CD4-positive, alpha-beta T cell treated with Interleukin-15 for 1 hour (primary cell): ENCODE results near the gene SUV39H2.
A peak's percentile ranks its signal among the peaks of the same experiment; 100 is the strongest.
"Not testable (repeated sequence)": the region's sequence is repeated elsewhere in the genome, so short reads cannot be mapped to it uniquely, and the experiment has no call there.

Experiments
- DNase-seq: peaks from one replicate; pipeline ENCODE4 v3.0.0-alpha.2; 2020

SUV39H2 gene

DNA sequence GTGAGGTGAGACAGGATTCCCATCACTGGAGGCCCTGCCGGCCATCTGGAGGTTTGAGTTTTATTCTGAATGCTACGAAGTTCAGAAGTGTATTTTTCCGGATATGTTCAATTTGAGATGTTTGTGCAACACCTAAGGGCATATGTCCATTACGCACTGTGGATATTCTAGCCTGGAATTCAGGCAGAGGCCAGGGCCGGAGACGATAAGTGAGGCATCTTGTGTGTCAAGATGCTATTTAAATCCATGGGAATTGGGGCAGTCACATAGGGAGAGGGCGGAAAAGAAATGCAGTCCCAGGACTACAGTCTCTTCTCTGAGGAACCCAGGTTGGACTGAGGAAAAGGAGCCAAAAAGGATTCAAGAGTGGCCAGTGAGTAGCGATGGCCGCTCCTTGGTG, 1.9 kb upstream of the SUV39H2 start:
- DNase-seq = no peak

DNA sequence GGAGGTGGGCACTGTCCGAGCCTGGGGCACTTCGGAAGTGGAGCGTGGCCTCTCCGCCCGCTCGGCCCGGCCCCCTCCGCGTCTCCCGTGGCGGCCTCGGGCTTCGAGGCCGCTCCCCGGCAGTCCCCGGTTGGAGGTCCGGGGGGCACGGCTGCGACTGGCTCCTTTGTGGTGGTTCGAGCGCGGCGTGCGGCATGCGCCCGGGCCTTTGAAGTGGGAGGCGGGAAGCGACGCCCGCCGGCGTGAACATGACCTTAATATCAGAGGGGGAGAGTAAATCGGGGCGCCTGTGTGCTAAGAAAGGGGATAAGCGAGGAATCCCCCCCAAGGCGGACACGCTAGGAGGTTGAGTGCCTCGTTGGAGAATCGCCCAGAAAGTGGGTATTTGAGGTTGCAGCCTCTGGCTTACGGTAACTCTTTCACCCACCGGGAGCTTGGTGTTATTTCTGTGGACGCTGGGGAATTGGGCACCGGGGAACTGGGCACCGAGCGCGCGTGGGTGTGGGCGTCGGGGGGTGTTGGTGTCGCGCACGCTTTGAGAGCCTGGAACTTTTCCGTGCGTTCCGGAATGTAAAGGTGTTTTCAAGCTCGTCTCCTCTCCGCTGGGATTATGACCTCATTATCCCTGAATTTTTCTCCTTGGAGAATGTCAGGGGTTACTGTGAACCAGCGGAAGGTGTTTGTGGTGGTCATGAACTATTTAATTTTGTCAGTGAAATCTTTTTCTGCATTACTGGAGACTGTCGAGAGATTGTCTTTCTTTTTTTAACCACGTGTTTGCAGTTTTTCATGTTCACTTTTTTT, 660 bp downstream of the SUV39H2 start:
- peak; percentile 19 for DNase-seq

DNA sequence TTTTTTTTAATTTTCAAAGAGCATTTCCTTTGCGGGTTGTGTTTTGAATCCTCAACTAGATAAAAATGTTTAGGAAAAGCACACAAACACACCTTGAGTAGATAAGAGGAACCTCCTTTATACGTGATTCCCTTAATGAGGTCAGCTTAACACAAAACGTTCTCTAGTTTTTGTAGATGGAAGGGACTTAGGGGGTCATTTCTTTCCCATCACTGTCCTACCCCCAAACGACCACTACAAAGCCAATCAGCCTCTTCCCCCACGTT, 1.2 kb downstream of the SUV39H2 start:
- no peak for DNase-seq

DNA sequence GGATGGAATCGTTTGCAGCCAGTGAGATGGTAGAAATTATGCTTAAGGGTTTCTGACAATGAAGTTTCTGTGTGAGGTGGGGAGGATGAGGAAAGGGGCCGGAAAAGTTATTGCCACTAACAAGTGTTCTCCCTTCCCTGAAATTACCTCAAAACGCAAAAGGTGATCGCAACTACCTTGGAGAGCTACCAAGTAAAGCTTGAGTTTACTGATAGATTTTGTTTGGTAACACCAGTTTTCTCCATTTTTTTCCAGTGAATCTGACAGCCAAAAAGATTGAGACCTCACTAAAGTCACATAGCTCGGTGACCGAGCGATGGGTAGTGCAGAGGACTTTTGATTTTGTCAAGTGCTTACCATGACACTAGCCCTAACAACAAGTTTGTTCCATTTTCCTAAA, 1.6 kb downstream of the SUV39H2 start:
- no peak for DNase-seq

DNA sequence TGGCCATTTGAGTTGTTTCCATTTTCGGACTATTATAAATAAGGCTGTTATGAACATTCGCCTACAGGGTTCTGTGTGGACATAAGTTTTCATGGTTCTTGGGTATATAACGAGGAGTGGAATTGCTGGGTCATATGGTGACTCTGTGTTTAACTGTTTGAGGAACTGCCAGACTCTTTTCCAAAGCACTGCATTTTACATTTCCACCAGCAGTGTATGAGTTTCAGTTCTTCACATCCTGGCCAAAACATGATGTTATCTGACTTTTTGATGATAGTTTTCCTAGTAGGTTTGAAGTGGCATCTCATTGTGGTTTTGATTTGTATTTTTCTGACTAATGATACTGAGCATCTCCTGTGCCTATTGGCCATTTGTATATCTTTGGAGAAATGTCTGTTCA, 5.4 kb downstream of the SUV39H2 start:
- DNase-seq = no peak

DNA sequence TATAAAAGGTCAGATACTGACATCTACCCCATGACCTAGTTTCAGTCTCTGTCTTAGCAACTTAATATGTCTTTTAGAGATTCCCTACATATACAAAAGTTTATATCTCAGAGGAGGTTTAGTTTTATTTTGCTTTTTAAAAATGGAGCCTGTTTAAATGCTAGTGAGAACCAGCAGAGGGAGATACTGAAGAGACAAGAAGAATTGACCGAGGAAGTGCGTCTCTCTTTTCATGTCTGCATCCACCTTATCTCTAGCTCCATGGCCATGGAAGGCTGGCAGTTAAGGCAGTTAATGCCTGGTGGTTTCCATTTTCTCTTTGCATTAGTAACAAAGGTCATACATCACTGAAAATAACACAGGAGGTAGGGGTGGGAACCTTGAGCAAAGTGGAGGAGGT, 10.7 kb downstream of the SUV39H2 start:
- no peak for DNase-seq

DNA sequence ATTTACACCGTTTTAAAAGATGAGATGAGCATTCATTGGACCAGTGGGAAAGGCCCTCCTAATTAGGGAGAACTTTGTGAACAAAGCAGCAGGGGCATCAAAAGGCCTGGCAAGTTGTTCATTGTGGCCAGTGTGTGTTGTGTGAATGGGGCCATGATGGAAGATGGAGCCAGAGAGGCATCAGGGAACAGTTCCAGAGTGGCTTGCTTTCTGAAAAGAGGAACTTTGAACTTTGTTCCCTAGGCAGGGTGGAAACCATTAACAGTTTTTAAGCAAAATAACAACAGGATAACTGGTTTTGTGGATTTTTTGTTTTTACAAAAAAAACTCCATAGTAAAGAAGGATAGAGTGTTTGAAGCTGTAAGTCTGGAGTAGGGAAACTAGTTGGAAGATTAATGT, 12.5 kb downstream of the SUV39H2 start:
- no peak for DNase-seq

DNA sequence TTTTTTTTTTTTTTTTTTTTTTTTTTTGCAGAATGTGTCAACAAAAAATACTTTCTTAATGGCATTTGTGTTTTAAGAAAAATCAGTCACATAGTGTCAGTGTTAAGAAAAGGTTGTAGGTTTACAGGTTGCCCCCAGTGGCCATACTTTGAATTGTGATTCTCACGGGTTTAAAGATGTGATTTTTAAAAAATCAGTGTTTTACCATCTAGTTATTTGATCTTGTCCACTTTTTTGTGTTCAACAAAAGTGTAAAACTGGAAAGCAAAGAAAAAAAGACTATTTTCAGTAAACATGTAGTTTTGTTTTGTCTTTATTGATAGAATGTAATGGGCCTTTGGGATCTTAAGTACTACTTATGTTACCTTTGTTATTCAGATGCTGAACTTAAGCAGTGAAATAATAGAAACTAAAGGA, 25.7 kb downstream of the SUV39H2 start:
- no peak for DNase-seq

DNA sequence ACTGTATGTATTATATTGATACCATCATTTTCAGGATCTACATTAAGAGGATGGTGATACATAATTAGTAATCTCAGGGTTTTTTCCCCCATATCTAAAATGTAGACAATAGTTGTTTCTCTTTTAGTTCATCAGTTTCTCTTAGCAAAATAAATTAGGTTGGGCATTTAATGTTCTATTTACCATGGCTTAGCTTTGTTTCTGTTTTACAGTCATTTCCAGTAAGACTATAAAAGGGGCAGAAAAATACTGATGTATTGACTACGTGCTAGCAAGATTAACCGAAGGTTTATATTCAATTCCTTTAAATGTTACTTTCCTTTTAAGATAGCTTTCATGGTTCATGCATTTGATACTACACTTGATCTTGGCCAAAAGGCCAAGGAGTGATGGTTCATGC, 26.2 kb downstream of the SUV39H2 start:
- DNase-seq = no peak

DNA sequence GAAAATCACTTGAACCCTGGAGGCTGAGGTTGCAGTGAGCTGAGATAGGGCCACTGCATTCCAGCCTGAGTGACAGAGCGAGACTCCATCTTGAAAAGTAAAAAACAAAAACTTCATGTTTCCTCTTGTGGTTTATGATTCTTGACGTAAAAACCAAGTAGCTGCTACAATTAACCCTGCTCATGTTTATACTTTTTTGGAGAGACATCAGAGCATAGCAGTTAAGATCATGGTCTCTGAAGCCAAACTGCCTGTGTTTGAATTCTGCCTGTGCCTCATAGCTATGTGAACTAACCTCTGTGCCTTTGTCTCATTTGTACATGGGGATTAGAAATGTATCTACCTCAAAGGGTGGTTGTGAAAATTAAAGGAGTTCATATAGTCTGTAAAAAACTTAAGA, 27.2 kb downstream of the SUV39H2 start:
- no peak for DNase-seq

DNA sequence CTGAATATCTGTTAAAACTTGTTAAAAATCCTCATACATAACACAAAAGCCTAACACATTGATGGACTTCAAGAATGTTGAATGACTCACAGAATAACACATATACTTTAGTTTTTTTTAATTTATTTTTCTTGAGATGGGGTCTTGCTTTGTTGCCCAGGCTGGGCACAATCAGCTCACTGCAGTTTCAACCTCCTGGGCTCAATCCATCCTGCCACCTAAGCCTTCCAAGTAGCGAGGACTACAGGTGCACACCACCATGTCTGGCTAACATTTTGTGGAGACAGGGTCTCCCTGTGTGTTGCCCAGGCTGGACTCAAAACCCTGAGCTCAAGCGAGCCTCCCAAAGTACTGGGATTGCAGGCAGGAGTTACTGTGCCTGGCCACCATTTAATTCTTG, 28.1 kb downstream of the SUV39H2 start:
- DNase-seq = no peak

DNA sequence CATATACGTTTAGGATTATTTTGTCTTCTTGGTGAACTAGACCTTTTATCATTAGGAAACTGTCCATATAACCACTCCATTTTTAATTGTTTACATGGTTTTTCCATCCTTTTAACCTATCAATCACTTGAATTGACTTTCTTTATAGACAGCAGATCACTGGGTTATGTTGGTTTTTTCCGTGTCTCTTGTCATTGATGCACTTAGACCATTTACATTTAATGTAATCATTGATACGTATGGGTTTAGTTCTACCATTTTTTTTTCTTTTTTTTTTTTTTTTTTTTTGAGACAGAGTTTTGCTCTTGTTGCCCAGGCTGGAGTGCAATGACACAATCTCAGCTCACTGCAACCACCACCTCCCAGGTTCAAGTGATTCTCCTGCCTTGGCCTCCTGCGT, 28.9 kb downstream of the SUV39H2 start:
- not testable (repeated sequence) for DNase-seq

DNA sequence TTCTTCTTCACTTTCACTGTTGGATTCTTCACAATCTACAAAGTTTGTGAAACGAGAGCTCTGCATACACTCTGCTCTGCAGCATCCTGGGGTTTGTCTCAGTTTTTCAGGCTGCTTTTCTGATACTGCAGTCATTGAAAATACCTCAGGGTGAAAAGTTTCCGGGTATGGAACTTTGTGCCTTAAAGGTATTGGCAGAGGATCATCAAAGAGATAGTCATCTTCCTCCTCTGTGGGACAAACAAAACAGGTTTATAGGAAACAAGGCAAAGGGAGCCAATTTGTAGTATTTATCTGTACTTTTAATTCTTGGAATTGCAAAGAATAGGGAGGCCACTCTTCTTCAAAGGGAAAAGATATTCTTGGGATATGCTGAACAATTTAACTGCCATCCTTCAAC, 30.4 kb downstream of the SUV39H2 start:
- no peak for DNase-seq

DNA sequence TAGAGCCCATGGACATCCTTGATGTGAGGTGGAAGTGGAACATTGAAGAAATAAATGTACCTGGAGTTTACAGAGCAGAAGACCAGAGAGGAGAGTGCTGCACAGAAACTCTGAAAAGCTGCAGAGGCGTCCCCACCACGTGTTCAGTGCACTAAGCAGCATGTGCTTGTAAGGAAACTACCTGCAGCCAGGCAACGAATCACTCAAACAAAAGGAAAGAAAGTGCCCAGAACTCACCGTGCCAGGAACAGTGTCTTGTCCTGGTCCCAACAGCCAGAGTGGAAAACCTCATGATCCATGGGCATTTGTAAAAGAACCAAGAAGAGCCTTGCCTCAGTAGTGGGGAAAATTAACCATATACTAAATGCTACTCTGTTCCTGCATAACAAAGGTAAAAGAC, 32.3 kb downstream of the SUV39H2 start:
- DNase-seq = no peak

DNA sequence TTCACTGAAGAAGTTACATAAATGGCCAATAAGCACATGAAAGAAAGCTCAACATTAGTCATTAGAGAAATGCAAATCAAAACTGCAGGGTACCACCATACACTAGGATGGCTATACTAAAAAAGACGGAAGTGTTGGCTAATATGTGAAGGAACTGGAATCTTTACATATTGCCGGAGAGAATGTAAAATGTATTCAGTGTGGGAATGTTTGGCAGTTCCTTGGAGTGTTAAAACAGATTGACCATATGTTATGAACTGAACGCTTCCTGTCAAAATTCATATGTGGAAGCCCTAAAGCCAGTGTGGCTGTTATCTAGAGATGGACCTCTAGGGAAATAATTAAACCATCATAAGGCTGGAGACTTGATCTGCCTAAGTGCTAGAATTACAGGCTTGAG, 33.1 kb downstream of the SUV39H2 start:
- no peak for DNase-seq

DNA sequence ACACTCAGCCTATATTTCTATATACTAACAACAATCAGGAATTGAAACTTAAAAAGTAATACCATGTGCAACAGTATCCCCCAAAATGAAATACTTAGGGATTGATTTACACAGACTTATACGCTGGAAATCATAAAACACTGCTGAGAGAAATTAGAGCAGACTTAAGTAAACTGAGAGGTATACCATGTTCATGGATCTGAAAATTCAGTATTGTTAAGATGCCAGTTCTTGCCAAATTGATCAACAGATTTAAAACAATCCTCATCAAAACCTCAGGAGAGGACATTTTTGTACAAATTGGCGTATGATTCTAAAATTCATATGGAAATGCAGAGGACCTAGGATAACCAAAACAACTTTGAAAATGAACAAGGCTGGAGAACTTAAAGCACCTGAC, 37.9 kb downstream of the SUV39H2 start:
- DNase-seq = no peak

DNA sequence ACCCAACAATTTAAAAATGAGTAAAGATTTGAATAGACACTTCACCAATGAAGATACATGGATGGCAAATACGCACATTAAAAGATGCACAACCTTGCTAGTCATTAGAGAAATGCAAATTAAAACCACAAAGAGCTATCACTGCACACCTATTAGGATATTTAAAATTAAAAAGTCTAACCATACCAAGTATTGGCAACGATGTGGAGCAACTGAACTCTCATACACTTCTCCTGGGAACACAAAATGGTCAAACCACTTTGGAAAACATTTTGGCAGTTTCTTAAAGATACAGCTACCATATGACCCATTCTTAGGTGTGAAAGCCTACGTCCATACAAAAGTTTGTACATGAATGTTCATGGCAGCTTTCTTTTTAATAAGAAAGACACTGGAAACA, 39.2 kb downstream of the SUV39H2 start:
- DNase-seq = no peak

DNA sequence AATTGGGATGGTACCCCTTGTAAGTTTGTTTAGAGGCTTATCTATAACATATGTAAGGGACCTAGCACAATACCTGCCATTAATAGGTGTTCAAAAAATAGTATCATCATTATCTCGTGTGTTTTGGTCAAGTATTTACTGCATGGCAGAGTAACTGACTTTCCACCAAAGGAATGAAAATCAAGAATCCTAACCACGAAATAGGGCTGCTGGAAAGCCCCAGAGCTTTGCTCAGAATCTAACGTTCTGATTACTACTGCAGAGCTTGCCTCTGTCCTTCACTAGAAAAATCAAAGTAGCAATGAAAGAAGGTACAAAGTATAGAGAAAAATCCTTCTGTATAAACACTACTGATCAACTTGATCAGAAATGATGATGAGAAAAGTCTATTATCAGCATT, 40.3 kb downstream of the SUV39H2 start:
- no peak for DNase-seq

DNA sequence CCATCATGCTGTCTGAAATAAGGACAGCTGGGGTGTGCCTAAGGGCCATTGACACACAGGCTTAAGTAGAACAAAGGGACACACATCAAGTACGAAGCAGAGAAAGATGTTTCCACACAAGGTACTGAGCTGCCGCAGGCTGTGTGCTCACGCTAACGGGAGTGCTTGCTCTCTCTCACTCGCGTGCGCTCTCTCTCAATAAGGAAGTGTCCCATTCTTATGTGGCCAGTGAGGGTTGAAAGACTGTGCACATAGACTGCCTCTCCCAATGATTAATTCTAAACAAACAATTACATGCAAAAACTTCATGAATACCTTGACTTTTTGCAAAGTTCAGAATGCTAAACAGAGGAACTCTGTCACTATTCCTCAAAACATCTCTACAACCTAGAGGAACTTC, 45.3 kb downstream of the SUV39H2 start:
- no peak for DNase-seq

DNA sequence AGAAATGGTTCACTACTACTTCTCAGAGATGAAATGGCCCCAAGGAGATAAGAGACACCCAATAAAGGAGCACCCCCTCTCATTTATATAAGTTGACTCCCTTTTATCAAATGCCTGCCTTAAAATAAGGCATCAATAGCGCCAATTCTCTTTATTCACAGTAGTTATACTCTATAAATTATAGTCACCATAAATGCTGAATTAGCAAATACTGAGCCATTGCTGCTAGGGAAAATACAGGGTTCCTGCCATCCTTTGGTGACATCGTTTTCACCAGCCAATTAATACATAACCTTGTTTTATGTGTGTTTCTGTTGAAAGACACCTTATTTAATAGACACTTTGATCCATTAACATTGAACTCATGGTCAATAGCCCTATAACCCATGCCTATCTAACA, 46.6 kb downstream of the SUV39H2 start:
- DNase-seq = no peak

DNA sequence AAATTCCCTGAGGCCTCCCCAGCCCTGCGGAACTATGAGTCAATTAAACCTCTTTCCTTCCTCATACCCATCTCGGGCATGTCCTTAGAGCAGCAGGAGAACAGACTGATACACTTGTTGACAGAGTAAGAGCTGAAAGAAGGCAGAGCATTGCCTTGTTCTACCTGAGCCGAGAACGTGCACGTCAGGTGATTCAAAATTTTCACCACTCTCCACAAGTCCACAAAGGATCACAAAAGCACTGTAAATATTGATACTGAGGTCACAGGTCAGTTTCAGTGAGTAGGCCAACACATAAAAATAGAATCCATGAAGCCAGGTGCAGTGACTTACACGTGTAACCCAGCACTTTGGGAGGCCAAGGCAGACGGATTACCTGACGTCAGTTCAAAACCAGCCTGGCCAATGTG, 47.4 kb downstream of the SUV39H2 start:
- no peak for DNase-seq

DNA sequence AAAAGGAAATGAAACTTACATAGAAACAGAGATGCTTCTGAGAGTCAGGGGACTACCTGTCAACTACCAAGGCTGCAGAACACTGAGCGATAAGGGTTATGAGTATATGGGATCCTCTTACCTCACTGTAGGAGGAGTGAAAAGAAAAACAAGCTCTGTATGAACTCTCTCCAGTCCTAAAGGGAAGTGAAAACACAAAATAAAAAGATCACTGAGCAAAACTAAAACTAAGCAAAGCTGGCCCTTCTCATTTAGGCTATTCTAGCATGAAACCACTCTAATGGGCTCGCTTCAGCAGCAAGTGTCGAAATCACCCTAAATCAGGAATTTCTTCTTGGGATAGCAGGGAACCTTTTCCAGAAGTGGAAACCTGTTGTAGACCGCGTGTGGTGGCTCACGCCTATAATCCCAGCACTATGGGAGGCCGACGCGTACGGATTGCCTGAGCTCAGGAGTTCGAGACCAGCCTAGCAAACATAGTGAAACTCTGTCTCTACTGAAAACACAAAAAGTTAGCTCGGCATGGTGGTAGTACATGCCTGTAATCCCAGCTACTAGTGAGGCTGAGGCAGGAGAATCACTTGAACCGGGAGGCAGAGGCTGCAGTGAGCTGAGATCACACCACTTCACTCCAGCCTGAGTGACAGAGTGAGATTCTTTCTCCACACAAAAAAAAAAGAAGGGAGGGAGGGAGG, 48.2 kb downstream of the SUV39H2 start:
- DNase-seq = no peak

DNA sequence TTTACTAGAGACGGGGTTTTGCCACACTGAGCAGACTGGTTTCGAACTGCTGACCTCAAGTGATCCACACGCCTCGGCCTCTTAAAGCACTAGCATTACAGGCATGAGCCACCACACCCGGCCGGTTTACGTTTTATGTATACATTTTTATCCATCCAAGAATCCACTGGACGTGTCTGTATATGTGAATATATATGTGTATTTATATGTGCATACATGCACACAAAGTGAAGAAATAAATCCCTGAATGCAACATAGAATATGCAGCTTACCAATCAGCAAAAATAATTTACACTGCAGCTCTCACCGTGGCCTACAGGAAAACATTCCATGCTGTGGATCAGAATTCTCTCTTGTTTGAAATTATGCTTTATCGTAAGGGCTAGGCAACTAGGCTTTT, 51.9 kb downstream of the SUV39H2 start:
- no peak for DNase-seq

DNA sequence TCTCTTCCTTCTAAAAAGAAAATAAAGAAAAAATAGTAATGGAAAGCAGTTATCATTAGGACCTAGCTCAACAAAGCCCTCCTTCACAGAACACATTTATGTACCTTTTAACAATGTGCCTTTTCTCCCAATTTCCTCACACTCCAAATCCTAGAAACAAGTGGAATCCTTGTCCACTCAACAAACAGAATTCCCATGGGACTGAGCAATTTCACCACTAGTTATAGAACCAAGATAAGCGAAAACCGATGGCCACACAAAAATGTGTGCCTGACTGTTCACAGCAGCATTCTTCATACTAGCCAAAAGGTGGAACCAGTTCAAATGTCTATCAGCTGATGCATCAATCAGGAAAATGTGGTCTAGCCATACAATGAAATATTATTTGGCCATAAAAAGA, 57.9 kb downstream of the SUV39H2 start:
- DNase-seq = no peak

DNA sequence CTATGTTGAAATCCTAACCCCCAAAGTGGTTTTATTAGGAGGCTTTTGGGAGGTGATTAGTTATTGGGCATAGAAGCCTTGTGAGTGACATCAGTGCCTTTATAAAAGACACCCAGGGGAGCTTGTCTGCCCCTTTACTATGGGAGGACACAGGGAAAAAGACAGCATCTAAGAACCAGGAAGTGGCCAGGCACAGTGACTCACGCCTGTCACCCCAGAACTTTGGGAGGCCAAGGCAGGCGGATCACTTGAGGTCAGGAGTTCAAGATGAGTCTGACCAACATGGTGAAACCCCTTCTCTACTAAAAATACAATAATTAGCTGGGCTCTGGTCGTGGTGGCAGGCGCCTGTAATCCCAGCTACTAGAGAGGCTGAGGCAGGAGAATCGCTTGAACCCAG, 60.3 kb downstream of the SUV39H2 start:
- DNase-seq = peak; percentile 61
